Activated CD8-positive, alpha-beta T cell treated with anti-CD3 and anti-CD28 coated beads for 36 hours (primary cell): ENCODE results near the gene PKN1. TPM values are rescaled to one million over a fixed set of nuclear protein-coding genes. Genes with fewer than 3 reads are reported as not detected.

ENCODE experiments used
- ATAC-seq: fragments of 200-7000 bp; cut with Tn5 transposase; one replicate; pipeline ENCODE4 v1.10.0; 2021; ENCODE audit warnings: mild to moderate bottlenecking, moderate library complexity
- CTCF ChIA-PET: fragments of 350-600 bp; sonication (Branson Sonifier 250); formaldehyde crosslinking; loops from one replicate; lab custom pipeline; 2021; ENCODE audit warnings: antibody characterized with exemption; lab: Charles Lee
- POLR2A ChIA-PET: fragments of 350-600 bp; sonication (Branson Sonifier 250); formaldehyde crosslinking; loops from one replicate; lab custom pipeline; 2021; ENCODE audit warnings: antibody characterized with exemption; lab: Charles Lee
- DNase-seq: peaks from one replicate; pipeline ENCODE4 v3.0.0-alpha.2; 2020
- H3K27ac Mint-ChIP-seq: one replicate; pipeline ENCODE4 v1.8.0; 2021; ENCODE audit warnings: mild to moderate bottlenecking, mixed read lengths
- H3K27me3 Mint-ChIP-seq: one replicate; pipeline ENCODE4 v1.8.0; 2021; ENCODE audit warnings: mixed read lengths
- H3K36me3 Mint-ChIP-seq: one replicate; pipeline ENCODE4 v1.8.0; 2021; ENCODE audit warnings: low read depth, mixed read lengths
- H3K4me1 Mint-ChIP-seq: one replicate; pipeline ENCODE4 v1.8.0; 2021; ENCODE audit warnings: low read depth, mixed read lengths
- H3K4me3 Mint-ChIP-seq: one replicate; pipeline ENCODE4 v1.8.0; 2021; ENCODE audit warnings: mild to moderate bottlenecking, moderate library complexity, mixed read lengths
- H3K9me3 Mint-ChIP-seq: one replicate; pipeline ENCODE4 v1.8.0; 2021; ENCODE audit warnings: mixed read lengths
- CTCF ChIP-seq: fragments of 200-600 bp; IDR thresholded peaks from one replicate; pipeline ENCODE4 v1.8.0; 2022; ENCODE audit warnings: antibody characterized with exemption, mild to moderate bottlenecking
- intact Hi-C: fragments of 100-400 bp; cut with micrococcal nuclease; formaldehyde crosslinking; loops from one replicate; pipeline ENCODE4 v1.10.0; 2022
- total RNA-seq, 2 experiments: library from RNA; stranded (reverse); gene quantifications; one replicate each; pipeline ENCODE4 v1.2.3, GENCODE V29; 2021

PKN1 gene
- total RNA-seq, 2 experiments from 2014 or later: 172 to 192 TPM

- ChIA-PET CTCF (interaction anchor here (1.1 to 1.5 kb wide), 2 partner anchors 8 to 35 kb away, joined by 3 to 4 read pairs; partner anchors contain the start of gene PKN1), POLR2A (interaction anchor here (0.7 to 1.5 kb wide), 3 partner anchors 20 to 76 kb away, joined by 3 read pairs; no protein-coding TSS in a partner anchor)
- Mint-ChIP-seq H3K36me3 (peaks cover 39% of the 10 kb centered on the region), H3K27me3 (no peaks in the 10 kb centered on the region), H3K4me1 (peaks cover 34% of the 10 kb centered on the region), H3K27ac (peak overlapping the region; percentile 92), H3K4me3 (peak overlapping the region; percentile 82), H3K9me3 (no peaks in the 10 kb centered on the region)
- intact Hi-C loops: no loop called here
- no peak for TF ChIP-seq CTCF
- peak; percentile 89 for DNase-seq
- peak; percentile 95 for ATAC-seq
Observed at GRCh38 chr19:14440049-14440448, 6.9 kb downstream of the PKN1 start.

- DNase-seq: no peak
- Mint-ChIP-seq H3K27me3 (no peaks in the 10 kb centered on the region), H3K4me1 (peaks cover 30% of the 10 kb centered on the region), H3K4me3 (peak overlapping the region; percentile 82), H3K27ac (peak overlapping the region; percentile 25), H3K36me3 (peaks cover 43% of the 10 kb centered on the region), H3K9me3 (no peaks in the 10 kb centered on the region)
- ChIA-PET POLR2A (interaction anchor here (0.9 to 1.3 kb wide), 2 partner anchors 22 to 23 kb away, joined by 3 to 4 read pairs; partner anchors contain the start of gene DDX39A), CTCF (interaction anchor here (1.0 to 1.5 kb wide), 2 partner anchors 9 to 39 kb away, joined by 3 to 4 read pairs; partner anchors contain the start of gene PKN1)
- ATAC-seq: no peak
- TF ChIP-seq CTCF: no peak
- intact Hi-C loops: no loop called here
Observed at GRCh38 chr19:14441041-14441938, 8.2 kb downstream of the PKN1 start.

GRCh38 chr19:14442891-14443631 lies 10.0 kb downstream of the PKN1 start:
- no peak overlapping the region for H3K27ac Mint-ChIP-seq
- TF ChIP-seq CTCF: no peak
- CTCF ChIA-PET: interaction anchor here (1.0 kb wide), 1 partner anchor 37 kb away, joined by 3 read pairs; no protein-coding TSS in a partner anchor
- H3K4me3 Mint-ChIP-seq: no peak overlapping the region
- no peak for DNase-seq
- H3K27me3 Mint-ChIP-seq: no peaks in the 10 kb centered on the region
- intact Hi-C loops: no loop called here
- peaks cover 45% of the 10 kb centered on the region for H3K36me3 Mint-ChIP-seq
- H3K4me1 Mint-ChIP-seq: peaks cover 29% of the 10 kb centered on the region
- no peaks in the 10 kb centered on the region for H3K9me3 Mint-ChIP-seq
- no peak for ATAC-seq
- POLR2A ChIA-PET: no interaction called here

- Mint-ChIP-seq H3K9me3 (no peaks in the 10 kb centered on the region), H3K27ac (no peak overlapping the region), H3K27me3 (no peaks in the 10 kb centered on the region), H3K4me3 (no peak overlapping the region), H3K4me1 (peaks cover 29% of the 10 kb centered on the region), H3K36me3 (peaks cover 49% of the 10 kb centered on the region)
- no peak for ATAC-seq
- POLR2A ChIA-PET: no interaction called here
- intact Hi-C loops: no loop called here
- CTCF ChIA-PET: no interaction called here
- TF ChIP-seq CTCF: no peak
- DNase-seq: no peak
Observed at GRCh38 chr19:14443632-14444216, 10.6 kb downstream of the PKN1 start.
